Middle frontal gyrus (tissue), 1 donor: ENCODE data around the gene KRTAP5-9.
"Not testable (repeated sequence)": the region's sequence is repeated elsewhere in the genome, so short reads cannot be mapped to it uniquely, and the experiment has no call there.

ENCODE experiments used
- DNase-seq: peaks from one replicate; pipeline ENCODE4 v3.0.0-alpha.2; 2015; ENCODE audit warnings: low spot score; ENCODE audit errors: extremely low spot score

The KRTAP5-9 gene

DNA sequence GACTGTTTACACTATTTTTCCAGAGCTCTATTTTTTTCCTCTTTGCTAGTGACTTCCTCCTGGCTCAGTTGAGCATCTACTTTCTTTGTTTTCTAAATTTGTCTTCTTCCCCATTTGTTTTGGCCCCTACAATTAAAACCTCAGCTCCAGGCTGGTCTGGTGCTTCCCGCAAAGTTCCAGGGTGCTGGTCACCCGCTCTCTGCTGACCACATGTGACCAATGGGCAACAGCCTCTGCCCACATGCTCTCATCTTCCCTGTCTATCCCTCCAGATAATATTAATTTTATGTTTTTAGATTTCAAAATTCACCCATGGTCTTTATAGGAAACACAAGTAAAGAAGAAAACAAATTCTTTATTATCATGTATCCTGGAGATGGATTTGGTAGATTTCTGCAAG is 34.7 kb downstream of the KRTAP5-9 start:
- DNase-seq: not testable (repeated sequence)

DNA sequence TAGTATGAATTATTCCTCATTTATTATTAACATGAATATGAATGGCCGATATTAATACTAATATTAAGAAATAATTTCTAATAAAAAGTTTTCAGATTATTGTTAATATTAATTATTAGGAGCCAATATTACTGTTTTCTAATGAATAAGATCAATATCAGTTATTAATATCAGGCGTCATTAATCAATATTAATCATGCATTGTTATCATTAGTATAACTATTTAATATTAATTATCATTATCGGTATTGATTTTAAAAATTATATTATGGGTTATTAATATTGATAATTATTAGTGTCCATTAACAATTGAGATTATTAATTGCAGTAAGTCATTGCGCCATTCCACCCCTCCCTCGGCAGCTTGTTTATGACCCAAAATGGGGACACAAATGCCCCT is 37.5 kb downstream of the KRTAP5-9 start:
- DNase-seq: not testable (repeated sequence)

DNA sequence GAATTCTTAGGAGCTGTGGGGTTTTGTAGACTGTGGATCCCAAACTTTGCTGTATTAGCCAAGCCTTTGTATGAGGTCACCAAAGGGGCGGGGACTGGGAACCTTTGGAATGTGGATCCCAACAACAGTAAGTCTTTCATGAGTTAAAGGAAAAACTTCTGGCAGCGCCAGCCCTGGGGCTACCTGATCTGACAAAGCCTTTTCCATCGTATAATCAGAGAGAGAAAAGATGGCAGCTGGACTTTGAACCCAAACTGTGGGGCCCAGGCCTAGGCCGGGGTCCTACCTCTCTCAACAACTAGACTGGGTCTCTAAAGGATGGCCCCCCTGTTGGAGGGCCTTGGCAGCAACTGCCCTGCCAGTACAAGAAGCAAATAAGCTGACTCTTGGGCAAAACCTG is 40.1 kb downstream of the KRTAP5-9 start:
- not testable (repeated sequence) for DNase-seq

DNA sequence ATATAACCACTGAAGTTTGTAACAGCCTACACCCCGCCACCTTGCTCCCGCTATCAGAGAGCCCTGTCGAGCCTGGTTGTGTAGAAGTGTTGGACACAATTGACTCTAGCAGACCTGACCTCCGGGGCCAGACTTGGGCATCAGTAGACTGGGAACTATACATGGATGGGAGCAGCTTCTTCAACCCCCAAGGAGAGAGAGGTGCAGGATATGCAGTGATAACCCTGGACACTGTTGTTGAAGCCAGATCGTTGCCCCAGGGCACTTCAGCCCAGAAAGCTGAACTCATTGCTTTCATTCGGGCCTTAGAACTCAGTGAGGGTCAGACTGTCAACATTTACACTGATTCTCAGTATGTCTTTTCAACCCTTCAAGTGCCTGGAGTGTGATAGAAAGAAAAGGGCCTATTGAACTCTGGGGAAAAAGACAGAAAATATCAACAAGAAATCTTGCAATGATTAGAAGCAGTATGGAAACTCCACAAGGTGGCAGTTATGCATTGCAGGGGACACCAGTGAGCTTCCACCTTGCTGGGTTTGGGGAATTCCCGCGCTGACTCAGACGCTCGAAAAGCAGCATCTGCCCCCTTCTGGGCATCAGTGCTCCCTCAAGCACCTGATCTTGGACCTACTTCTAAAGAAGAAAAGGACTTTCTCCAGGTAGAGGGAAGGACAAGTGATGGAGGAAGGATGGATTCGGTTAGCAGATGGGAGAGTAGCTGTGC is 40.8 kb downstream of the KRTAP5-9 start:
- DNase-seq: not testable (repeated sequence)

GRCh38 chr11:71589546-71589920 is 41.3 kb downstream of the KRTAP5-9 start:
- not testable (repeated sequence) for DNase-seq
